GM18907 (cell line): ENCODE measurements around the gene RING1.

Experiments used
- ATAC-seq: cut with Tn5 transposase; IDR thresholded peaks from one replicate; pipeline ENCODE4 v1.9.1; 2021; ENCODE audit warnings: mild to moderate bottlenecking, moderate library complexity; ENCODE audit not compliant: unreplicated experiment

RING1 gene

DNA sequence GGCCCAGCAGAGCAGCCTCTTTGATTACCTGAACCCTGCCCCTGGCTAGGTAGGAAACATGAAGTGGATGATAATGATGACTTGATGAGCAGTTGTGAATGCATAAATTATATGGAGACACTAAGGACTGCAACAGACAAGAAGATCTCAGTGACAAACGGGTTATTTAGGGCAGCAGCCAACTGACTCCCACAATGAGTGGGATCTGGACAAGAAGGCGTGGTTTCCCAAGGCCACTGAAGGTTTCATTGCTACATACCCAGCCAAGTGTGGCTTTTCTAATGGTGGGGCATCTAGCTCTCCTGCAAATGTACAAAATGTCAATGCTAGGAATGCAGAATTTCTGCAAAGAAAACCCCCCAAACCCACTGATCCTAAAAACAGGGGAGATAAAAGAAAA lies 29.4 kb downstream of the RING1 start:
- ATAC-seq = no peak

DNA sequence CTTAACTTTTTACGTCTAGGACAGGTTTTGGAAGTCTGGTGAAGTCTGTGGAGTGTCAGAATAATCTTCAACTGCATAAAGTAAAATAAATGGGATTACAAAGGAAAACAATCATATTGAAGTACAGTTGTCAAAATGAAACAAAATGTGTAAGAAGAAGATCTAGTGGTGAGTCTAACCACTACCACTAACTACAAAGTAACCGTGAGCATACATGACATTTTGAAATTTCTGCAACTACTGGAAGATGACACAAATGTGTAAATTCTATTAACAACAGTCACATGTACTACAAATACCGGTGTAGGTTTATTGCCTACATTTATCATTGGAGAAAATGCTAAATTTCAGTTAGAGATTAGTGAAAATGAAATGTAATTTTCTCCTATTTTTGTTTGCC lies 33.7 kb downstream of the RING1 start:
- no peak for ATAC-seq

DNA sequence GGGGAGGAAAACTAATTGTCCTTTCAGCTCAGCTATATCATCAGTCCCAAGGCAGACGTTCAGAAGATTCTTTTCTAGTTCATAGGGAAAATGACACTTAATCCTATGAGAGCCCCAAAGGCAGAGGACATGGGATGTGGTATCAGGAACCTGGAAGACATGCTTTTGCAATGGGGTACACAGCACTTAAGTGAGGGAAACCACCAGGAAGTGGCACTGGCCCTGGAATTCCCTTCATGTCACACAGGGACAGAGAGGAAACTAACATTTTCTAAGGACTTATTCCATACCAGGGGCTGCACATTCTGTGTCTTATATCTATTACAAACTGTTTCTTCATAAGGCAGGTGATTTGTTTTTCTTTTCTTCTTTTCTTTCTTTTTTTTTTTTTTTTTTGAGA lies 35.2 kb downstream of the RING1 start:
- ATAC-seq = no peak

DNA sequence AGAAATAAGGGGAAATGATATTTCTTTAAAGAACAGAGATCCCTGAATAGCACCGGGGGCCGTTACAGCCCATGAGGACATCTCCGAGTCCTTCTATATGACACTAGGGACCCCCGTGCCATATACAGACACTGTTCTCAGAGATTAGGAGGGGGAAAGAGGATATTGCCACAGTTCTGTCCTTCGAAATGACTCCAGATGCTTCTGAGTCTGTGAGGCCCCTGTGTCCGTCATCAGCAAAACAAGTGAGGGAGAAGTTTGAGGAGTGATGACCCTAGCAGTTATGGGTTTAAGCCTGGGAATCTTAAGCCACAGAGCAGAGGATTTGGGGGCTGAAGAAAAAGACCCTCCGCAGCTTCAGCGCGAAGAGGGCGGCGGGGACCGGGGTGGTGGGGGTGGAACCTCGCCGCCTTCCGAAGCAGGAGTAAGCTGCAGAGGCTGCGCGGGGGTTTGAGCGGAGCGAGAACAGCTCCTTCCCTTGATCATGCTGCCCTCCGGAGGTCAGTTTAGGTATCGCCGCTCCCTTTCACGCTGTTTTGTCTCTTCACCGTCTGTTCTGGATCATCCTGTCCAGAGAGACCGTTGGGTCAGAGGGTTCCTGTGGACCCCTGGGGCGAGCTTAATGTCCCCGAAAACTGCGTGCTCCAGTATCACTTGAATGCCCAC lies 39.8 kb downstream of the RING1 start:
- ATAC-seq = peak; percentile 42

DNA sequence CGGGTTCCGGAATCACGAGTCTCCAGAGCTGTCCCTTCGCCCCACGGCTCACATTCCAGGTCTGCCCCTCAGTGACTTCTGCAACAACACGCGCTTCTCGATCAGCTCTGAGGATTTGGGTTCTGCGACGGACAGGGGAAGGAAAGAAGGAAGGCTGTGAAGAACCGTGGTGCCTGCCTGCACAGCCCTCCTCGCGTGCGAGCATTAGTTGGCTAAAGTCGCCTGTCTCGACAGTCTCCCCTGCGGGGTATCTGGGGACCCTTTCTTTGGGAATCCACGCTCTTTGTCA lies 40.3 kb downstream of the RING1 start:
- peak; percentile 13 for ATAC-seq

DNA sequence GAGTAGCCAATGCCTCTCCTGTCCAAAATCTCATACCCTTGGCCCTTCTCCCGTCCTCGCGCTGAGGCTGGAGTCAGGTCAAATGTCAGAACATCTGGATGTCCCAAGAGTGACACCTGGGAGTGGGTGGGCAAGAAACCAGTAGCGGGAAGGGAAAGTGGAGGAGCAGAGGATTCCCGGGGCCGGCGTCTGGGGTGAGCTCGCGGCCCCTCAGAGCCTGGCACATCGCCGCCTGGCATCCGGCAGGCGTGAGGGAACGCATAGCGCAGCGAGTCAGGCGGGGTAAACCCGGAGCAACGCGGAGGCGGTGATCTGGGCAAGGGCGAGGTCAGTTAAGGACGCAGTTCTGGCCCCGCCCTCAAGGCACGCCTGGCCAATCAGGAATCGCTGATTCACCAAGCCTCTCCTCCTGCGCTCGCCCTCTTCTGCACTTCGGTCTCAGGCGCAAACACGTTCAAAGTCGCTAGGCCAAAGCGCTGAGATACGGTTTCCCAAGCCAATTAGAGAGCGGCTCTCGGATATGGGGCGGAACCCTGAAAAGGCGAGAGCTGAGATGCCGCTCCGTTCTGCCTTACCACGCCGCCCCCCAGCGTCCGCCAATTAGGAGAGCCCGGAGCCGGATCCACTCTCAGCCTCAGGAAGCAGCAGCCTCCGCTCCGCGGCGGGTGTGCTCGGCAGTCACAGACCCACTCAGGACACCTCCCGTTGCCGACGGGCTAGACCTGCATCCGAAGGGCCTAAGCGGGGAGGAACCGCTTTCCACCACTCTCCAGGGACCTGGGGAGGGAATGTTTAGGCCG lies 40.8 kb downstream of the RING1 start:
- peak; percentile 86 for ATAC-seq

DNA sequence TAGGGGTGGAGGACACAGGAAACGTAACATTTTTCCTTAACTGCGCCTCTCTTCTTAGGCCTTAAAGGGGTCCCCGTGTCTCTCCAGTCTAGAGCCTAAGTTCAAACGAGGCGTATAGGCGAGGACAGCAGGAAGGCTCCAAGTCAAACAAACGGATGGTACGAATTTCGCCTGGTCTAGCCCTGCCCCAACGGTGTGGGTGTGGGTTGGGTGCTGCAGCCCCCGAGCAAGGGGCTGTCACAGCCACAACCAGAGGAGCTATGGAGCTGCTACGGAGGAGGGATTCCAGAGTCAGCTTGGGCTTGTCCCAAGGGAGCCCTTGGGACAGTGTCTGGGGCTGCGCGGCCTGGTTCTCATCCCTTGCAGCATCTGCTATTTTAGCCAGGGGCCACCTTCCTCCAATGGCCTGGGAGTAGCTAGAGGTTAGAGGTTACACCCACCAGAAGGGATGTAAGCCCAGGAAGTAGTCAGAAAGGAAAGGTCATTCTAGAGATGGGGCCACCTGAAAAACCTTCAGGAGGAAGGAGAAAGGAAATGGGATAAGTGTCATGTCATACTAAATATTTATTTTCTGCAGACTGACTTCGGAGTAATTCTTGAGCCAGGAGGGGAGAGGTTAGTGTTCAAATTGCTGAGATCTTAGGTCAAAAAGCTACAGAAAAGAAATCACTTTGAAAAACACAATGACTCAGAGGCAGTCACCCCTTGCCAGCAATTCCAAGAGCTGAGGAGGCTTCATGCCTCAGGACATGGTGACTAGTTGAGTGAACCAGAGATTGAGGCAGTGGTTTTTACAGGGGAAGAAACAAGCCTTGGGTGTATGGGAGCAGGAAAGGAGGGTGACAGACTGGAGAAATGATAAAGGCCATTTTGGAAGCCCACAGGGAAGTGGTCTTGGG lies 41.7 kb downstream of the RING1 start:
- peak; percentile 5 for ATAC-seq

DNA sequence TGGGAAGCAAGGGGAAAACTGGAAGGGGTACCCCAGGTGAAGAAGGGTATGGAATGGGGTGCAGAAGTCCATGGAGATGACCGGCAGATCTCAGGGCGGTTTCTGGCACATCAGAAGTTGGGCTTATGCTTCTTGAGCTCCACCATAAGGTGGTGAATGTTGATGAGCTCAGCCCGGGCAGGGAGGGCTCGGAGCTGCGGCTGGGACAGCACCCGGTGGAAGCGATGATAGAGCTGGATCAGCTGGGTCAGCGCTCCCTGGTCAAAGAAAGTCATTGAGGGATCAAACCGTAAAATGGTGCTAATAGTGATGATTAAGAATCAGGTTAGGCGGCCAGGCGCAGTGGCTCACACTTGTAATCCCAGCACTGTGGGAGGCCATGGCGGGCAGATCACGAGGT lies 42.4 kb downstream of the RING1 start:
- ATAC-seq = no peak

DNA sequence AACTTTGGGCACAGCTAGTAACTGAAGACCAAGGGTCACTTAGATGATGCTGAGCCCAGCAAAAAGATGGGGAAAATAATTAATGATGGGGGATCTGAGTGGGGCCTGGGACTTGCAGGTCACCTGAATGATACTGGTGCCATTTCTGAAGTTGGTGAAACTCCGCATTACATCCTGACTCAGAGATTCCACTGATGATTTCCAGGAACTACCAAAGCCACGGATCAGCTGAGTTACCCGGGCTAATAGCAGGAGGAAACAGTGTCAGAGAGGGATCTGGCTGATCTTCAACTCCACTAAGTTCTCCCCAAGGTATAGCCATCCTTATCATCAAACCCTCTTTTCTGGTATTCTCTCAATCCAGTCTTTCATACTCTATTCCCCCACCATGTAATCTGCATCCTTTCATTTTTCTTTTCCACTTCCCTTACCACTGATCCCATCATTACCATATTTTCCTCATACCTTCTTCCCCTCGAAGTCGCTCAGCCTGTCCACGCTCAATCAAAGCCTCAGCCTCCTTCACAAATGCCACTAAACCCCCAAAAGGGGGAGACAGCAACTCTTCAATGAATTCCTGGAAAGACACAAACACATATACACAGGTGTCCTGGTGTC lies 43.2 kb downstream of the RING1 start:
- ATAC-seq = no peak

DNA sequence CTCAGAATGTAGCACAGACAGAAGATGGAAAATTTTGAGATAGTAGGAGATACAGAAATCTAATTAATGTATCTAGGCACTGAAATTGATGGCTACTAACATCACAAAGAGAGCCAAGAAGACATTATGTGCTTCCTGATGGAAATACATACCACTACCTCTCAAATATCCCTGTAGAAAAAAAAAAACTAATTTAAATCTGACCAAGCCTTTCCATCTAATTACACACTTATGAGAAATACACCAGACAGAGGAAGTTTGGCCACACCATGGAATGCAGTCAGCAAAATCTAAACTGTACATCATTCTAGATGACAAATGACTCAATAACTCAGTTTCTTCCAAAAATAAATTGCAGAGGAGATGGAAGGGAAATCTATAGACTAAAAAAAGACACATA lies 44.5 kb downstream of the RING1 start:
- ATAC-seq = no peak

DNA sequence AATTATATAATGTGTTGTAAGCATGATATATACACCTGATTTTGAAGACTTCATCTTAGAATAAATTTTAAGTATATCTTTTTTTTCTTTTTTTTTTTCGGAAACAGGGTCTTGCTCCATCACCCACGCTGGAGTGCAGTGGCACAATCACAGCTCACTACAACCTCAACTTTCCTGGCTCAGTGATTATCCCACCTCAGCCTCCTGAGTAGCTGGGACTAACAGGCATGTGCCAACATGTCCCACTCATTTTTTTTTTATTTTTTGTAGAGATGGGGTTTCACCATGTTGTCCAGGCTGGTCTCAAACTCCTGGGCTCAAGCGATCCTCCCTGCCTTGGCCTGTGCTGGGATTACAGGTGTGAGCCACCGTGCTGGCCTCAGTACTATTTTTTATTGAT lies 46.3 kb downstream of the RING1 start:
- ATAC-seq = no peak

DNA sequence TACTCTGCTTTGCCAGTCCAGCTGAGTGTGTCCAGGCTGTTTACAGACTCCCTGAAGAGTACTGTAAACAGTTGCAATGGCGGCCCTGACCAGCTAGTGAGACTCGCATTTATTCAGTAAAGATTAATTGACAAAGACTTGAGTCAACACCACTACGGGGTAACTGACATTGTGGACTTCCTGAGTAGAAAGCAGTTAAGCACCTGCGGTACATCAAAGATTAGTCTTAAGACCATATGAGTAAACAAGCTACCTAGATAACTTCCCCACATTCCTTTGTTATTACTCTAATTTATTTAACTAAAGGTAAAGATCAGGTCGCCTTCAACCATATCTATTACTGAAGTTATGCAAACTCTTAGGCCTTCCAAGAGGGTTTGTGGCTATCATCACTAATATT lies 50.7 kb downstream of the RING1 start:
- ATAC-seq = no peak
